ENCODE measurements around the gene HOXA9. TPM values are rescaled to one million over a fixed set of nuclear protein-coding genes. Genes with fewer than 3 reads are reported as not detected.
A peak's percentile ranks its signal among the peaks of the same experiment; 100 is the strongest.

The HOXA9 gene
- total RNA-seq, 1 donor from 2014 or later = 9.6 TPM

GRCh38 chr7:27200761-27201579 lies 35.6 kb upstream of the HOXA9 start:
- DNase-seq = no peak

DNA sequence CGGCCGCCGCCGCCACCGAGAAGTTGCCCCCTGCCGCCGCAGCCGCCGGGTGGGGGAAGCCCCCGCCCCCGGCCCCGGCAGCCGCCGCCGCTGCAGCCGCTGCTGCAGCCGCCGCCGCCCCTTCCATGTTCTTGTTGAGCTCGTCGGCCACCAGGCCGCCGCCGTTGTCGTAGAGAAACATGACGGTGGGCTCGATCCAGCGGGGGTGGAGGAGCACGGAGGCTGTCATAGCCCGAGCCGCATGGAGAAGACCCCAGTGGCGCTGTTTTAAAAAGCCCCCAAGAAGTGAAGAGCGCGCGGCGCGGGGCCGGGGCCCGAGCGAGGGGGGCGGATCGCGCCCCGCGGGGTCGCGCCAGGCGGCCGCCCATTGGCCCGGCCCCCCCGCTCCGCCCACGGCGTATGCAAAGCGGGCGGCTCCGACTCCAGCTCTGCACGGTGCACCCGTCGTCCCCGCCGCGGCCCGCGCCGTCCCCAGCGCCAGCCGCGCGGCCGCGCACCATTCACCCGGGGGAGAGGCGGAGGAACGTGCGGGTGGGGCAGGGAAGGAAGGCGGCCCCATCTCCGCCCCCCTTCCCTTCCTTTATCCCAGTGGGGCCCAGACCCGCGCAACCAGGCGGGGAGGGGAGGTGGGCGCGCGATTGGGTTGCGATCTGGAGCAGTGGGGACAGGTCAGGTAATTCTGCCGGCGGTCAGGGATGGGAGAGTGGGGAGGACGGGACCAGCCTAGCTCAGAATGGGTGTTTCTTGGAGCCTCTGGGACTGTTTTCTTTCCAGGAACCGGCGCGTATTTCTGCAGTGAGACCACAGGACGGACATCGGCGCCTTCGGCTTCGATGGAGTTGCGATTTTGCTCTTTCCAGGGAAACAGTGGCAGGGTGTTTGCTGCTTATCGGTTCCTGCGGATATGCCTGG lies 34.8 kb upstream of the HOXA9 start, which contains the start of gene HOXA13:
TSS of gene HOXA13 (minus strand) at position 243 of the 912 bp plus-strand sequence. CDS start at position 229, 14 bp downstream.
- no peak for DNase-seq

GRCh38 chr7:27198871-27199801 lies 33.8 kb upstream of the HOXA9 start:
- no peak for DNase-seq

DNA sequence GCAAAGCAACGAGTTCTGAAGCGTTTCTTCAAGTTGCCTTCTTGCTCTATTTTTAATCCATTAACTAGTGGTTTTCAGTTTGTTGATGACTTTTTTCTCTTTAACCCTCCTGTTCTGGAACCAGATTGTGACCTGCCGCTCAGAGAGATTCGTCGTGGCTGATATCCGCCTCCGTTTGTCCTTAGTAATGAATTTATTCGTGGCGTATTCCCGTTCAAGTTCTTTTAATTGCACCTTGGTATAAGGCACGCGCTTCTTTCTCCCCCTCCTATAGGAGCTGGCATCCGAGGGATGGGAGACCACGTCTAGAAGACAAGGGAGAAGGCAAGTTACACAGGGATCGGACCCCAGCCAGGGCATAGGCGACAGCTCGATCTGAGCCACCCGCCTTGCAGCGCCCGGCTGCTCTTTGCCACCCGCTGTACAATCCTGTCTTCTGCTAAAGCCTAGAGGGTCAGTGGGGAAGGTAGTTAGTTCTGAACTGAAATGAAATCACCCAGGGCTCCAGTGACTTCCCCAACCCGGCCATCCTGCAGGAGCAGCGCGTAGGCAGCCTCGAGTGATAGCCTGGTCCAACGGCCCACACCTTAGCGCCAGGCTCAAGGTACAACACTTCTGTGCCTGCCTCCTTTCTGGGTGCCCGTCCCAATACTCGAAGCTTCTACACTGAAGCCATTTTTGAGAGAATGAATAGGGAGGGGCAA lies 33.0 kb upstream of the HOXA9 start:
- DNase-seq = no peak

DNA sequence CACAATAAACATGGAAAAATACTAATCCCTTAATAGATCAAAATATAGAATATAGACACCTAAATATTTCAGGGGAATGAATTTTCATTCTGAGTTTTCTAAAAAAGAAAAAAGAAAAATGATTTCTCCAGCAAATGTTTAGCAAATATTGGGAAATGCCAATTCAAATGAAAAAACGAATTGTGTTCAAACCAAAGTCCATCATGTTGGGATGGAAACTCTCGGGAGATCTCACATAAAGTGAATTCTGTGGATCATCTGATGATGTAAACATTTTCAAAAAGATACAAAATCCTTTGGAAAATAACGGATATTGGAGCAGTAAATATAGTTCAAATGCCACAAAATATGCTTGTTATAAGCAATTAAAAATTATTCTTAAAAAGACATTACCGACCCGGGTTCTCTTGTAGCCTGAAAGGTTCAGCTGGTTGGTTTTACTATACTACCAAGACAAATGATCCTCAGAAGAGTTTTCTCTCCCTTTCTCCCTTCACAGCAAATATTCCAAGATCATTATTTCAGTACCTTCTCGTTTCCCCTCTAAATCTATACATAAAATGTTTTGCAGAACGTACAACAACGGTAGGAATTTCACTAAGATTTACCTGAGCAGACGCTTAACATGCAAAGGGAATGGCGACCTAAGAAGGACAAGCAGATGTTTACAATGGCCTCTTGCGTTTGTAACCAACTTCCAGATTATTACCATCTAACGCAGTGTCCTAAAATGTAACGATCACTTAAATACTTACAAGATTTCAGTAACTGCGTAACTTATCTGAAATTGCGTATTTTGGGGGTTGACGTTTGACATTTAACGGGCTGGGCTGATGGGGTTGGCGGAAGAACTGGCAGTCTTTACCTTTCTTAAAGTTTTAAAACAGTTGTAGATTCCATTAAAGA lies 32.1 kb upstream of the HOXA9 start:
- DNase-seq = no peak

GRCh38 chr7:27196287-27196767 lies 31.0 kb upstream of the HOXA9 start:
- peak; percentile 86 for DNase-seq

DNA sequence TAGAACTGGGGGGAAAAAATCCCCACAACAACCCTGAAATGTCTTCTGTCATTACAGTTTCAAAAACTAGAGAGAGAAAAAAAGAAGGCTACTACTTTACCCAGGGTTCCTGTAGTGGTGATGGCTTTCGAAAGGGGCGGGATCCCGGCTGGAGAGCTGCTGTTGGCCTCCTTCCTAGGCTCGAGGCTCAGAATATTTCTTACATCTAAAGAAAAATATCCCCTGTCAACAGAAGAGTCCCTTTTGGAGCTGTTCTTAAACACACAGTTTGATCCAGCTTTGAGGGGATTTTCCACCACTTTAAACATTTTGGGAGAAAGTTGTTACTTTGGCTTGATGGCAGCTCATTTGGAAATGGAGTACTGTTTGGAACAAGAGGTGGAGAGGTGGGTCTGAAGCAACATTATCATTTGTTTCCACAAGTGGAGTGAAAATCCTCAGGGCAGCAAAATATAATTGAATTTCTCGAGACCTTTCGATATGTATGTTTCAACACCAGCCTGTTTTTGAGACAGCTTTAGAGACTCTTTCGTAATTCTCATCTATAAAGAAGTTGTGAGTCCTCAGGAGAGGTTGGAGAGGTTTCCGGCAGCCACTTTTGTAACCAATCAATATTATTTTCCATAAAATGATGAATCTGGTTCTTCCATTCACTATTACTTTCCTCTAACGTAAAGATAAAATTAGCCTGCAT lies 29.5 kb upstream of the HOXA9 start:
- DNase-seq = no peak

DNA sequence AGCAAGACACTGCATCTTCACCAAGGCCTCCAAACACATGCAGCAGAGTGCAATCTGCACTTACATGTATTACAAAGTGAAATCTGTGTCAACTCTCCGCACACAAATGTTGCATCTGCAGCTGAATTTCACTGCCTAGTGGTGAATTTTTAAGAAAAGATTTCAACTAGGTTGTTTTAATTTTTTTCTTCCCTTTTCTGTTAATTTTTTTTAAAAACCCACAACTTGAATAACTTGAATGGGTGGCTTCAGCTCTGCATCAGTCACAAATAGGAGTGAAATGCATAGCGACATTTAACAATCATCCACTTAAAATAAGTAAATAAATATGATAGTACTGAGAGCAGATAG lies 28.6 kb upstream of the HOXA9 start:
- no peak for DNase-seq

GRCh38 chr7:27193335-27194001 lies 28.1 kb upstream of the HOXA9 start:
- no peak for DNase-seq

GRCh38 chr7:27192546-27193334 lies 27.4 kb upstream of the HOXA9 start:
- no peak for DNase-seq

DNA sequence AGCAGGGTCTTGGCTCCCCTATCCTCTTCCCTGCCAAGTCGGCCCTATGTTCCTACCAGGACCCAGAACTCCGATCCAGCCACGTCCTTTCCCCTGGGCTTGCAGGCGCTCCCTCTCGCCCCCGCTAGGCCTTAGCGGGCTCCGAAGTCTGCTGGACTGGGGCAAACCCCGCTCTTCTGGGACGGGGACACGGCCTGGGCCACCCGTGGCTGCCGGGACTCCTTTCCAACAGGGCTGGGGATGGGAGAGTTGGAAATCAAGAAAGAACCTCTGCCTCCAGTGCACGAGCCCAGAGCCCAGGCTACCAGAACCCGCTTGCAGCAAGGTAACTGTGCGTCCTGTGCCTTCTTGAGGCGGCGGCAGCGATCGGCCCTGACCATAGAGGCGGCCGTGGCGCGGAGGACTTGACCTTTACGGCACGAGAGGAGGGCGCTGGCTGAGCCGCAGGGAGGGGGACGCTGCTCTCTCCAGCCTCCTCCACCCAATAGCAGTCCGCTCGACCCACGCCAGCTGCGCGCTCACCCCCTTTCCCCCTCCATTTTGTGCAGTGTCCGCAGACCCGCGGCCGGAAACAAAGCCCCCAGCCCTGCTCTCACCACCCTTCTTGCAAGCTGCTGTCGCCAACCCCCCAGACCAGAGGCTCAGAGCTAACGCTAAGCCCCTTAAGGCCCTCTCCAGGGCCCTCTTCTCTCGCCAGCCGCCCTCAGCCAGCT lies 26.7 kb upstream of the HOXA9 start:
- DNase-seq = no peak

DNA sequence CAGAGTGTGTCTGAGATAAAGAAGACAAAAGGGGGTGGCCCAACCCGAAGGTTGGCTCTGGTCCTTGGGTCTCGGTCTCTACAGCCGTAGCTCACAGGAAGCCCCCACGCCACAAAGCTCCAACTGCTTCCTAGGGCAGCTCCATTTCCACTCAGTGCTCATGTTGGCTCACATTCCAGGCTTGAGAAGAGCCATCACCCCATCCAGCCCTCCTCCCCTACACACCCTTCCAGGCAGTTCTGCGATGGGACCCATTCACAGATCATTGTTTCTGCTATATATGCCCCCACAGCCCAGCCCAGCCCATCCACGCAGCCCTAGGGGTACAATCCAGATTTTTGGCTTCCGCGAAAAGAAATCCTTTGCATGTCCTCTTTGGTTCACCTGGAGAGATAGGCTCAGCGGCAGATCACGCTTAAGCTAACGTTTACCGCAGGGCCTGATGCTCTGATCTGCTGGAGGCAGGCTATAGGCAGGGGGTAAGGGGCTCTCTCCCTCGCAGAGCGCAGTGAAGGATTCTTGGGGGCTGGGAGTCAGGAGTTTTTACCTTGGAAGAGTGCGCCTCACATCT lies 25.9 kb upstream of the HOXA9 start:
- no peak for DNase-seq

DNA sequence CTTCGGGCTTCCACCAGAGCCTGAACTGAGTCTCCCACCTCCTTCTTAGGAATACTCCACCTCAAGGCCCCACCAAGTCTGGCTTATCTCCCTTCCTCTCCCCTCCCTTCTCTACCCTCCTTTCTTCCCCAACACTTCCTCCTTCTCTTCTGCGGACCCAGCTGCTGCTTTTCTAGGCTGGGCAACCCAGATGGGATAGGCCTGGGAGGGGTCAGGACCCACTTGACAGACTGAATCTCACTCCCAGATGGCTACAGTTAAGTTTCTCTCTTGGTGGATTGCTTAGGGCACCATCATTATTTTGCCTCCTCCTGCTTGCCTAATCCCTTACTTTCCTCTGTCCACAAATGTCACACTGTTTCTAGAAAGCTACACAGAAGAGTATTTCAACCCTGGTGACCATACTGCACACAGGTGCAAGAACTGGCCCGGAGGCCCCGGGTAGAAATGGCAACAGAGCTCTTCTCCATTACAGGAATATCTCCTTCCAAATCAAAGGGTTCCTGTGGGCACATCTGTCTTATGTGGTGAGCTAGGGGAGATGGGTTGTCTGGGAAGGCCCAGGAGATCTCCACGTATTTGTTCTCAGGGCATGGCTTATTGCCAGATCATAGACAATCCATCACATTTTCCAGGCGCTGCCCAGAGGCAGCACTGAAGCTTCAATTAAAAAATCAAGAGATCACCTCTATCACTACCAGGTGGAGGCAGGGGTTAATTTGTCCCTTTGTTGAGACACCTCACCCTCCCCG lies 24.8 kb upstream of the HOXA9 start:
- no peak for DNase-seq

GRCh38 chr7:27189295-27189996 lies 24.1 kb upstream of the HOXA9 start:
- no peak for DNase-seq
